ENCODE measurements around the gene STX11.

The STX11 gene

GRCh38 chr6:144134176-144134575 is 16.1 kb upstream of the STX11 start:
- H3K9me3 ChIP-seq (replicated peaks; ENCODE audit: insufficient read depth, low read length) = no peaks in the 10 kb centered on the region
- no peaks in the 10 kb centered on the region for H3K9me2 ChIP-seq (replicated peaks; ENCODE audit: insufficient read depth, low read length)
- no peaks in the 10 kb centered on the region for H4K20me1 ChIP-seq (ENCODE audit: insufficient read depth, low read length)
- H3K79me2 ChIP-seq (ENCODE audit: low read length) = no peaks in the 10 kb centered on the region
- no peak overlapping the region for H2AFZ ChIP-seq (ENCODE audit: low read length)
- H3K4me2 ChIP-seq (ENCODE audit: low read depth, low read length) = no peak overlapping the region
- H3K27me3 ChIP-seq (replicated peaks; ENCODE audit: insufficient read depth, low read length) = no peaks in the 10 kb centered on the region
- H3K4me1 ChIP-seq (ENCODE audit: low read length) = no peaks in the 10 kb centered on the region
- H3F3A ChIP-seq (ENCODE audit: insufficient read depth, low read length) = no peaks in the 10 kb centered on the region
- TF ChIP-seq, protein P1, sequence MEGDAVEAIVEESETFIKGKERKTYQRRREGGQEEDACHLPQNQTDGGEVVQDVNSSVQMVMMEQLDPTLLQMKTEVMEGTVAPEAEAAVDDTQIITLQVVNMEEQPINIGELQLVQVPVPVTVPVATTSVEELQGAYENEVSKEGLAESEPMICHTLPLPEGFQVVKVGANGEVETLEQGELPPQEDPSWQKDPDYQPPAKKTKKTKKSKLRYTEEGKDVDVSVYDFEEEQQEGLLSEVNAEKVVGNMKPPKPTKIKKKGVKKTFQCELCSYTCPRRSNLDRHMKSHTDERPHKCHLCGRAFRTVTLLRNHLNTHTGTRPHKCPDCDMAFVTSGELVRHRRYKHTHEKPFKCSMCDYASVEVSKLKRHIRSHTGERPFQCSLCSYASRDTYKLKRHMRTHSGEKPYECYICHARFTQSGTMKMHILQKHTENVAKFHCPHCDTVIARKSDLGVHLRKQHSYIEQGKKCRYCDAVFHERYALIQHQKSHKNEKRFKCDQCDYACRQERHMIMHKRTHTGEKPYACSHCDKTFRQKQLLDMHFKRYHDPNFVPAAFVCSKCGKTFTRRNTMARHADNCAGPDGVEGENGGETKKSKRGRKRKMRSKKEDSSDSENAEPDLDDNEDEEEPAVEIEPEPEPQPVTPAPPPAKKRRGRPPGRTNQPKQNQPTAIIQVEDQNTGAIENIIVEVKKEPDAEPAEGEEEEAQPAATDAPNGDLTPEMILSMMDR (IDR thresholded peaks at IDR 0.05; ENCODE audit: low read length) = no peak
- TF ChIP-seq EZH2 (optimal IDR thresholded peaks at IDR 0.05; ENCODE audit: low read depth, low read length) (no peak), EZH2phosphoT487 (IDR thresholded peaks at IDR 0.05; ENCODE audit: low read length) (no peak)
- no peak overlapping the region for H3K27ac ChIP-seq (ENCODE audit: low read length)
- DNase-seq = no peak
- no peak overlapping the region for H3K9ac ChIP-seq (ENCODE audit: low read length)
- no peak overlapping the region for H3K4me3 ChIP-seq (ENCODE audit: low read length)
- H3K36me3 ChIP-seq (replicated peaks; ENCODE audit: insufficient read depth, low read length) = no peaks in the 10 kb centered on the region

DNA sequence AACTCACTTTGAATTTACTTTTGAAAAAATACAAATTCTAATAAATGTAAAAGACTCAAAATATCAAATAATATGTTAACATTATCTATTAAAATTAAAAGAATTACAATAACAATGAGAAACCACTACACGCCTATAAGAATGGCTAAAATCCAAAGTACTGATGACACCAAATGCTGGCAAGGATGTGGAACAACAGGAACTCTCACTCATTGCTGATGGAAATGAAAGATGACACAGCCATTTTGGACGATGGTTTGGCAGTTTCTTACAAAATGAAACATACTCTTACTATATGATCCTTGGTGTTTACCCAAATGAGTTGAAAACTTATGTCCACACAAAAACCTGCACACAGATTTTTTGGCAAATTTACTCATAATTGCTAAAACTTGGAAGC is 15.6 kb upstream of the STX11 start:
- Histone ChIP-seq H3K36me3 (replicated peaks; ENCODE audit: insufficient read depth, low read length) (no peaks in the 10 kb centered on the region), H3K79me2 (ENCODE audit: low read length) (no peaks in the 10 kb centered on the region), H3K9me3 (replicated peaks; ENCODE audit: insufficient read depth, low read length) (no peaks in the 10 kb centered on the region), H3K27ac (ENCODE audit: low read length) (no peak overlapping the region), H3F3A (ENCODE audit: insufficient read depth, low read length) (no peaks in the 10 kb centered on the region), H3K9ac (ENCODE audit: low read length) (no peak overlapping the region), H3K4me1 (ENCODE audit: low read length) (no peaks in the 10 kb centered on the region), H3K4me3 (ENCODE audit: low read length) (no peak overlapping the region), H3K27me3 (replicated peaks; ENCODE audit: insufficient read depth, low read length) (no peaks in the 10 kb centered on the region), H4K20me1 (ENCODE audit: insufficient read depth, low read length) (no peaks in the 10 kb centered on the region), H2AFZ (ENCODE audit: low read length) (no peak overlapping the region), H3K4me2 (ENCODE audit: low read depth, low read length) (no peak overlapping the region), H3K9me2 (replicated peaks; ENCODE audit: insufficient read depth, low read length) (no peaks in the 10 kb centered on the region)
- TF ChIP-seq, protein P1 (IDR thresholded peaks at IDR 0.05; ENCODE audit: low read length) = no peak
- TF ChIP-seq EZH2phosphoT487 (IDR thresholded peaks at IDR 0.05; ENCODE audit: low read length) (no peak), EZH2 (optimal IDR thresholded peaks at IDR 0.05; ENCODE audit: low read depth, low read length) (no peak)
- DNase-seq = no peak

GRCh38 chr6:144138542-144138941 is 11.8 kb upstream of the STX11 start:
- H2AFZ ChIP-seq (ENCODE audit: low read length) = no peak overlapping the region
- H3K4me3 ChIP-seq (ENCODE audit: low read length) = no peak overlapping the region
- no peaks in the 10 kb centered on the region for H3F3A ChIP-seq (ENCODE audit: insufficient read depth, low read length)
- H3K4me1 ChIP-seq (ENCODE audit: low read length) = no peaks in the 10 kb centered on the region
- no peaks in the 10 kb centered on the region for H3K79me2 ChIP-seq (ENCODE audit: low read length)
- no peaks in the 10 kb centered on the region for H3K9me3 ChIP-seq (replicated peaks; ENCODE audit: insufficient read depth, low read length)
- H4K20me1 ChIP-seq (ENCODE audit: insufficient read depth, low read length) = no peaks in the 10 kb centered on the region
- H3K9me2 ChIP-seq (replicated peaks; ENCODE audit: insufficient read depth, low read length) = no peaks in the 10 kb centered on the region
- H3K27me3 ChIP-seq (replicated peaks; ENCODE audit: insufficient read depth, low read length) = no peaks in the 10 kb centered on the region
- H3K36me3 ChIP-seq (replicated peaks; ENCODE audit: insufficient read depth, low read length) = no peaks in the 10 kb centered on the region
- TF ChIP-seq EZH2 (optimal IDR thresholded peaks at IDR 0.05; ENCODE audit: low read depth, low read length) = no peak
- no peak for TF ChIP-seq EZH2phosphoT487 (IDR thresholded peaks at IDR 0.05; ENCODE audit: low read length)
- TF ChIP-seq, protein P1 (IDR thresholded peaks at IDR 0.05; ENCODE audit: low read length) = no peak
- no peak for DNase-seq
- H3K27ac ChIP-seq (ENCODE audit: low read length) = no peak overlapping the region
- H3K4me2 ChIP-seq (ENCODE audit: low read depth, low read length) = no peak overlapping the region
- no peak overlapping the region for H3K9ac ChIP-seq (ENCODE audit: low read length)
